ENCODE data around the gene PSMC3.

PSMC3 gene

DNA sequence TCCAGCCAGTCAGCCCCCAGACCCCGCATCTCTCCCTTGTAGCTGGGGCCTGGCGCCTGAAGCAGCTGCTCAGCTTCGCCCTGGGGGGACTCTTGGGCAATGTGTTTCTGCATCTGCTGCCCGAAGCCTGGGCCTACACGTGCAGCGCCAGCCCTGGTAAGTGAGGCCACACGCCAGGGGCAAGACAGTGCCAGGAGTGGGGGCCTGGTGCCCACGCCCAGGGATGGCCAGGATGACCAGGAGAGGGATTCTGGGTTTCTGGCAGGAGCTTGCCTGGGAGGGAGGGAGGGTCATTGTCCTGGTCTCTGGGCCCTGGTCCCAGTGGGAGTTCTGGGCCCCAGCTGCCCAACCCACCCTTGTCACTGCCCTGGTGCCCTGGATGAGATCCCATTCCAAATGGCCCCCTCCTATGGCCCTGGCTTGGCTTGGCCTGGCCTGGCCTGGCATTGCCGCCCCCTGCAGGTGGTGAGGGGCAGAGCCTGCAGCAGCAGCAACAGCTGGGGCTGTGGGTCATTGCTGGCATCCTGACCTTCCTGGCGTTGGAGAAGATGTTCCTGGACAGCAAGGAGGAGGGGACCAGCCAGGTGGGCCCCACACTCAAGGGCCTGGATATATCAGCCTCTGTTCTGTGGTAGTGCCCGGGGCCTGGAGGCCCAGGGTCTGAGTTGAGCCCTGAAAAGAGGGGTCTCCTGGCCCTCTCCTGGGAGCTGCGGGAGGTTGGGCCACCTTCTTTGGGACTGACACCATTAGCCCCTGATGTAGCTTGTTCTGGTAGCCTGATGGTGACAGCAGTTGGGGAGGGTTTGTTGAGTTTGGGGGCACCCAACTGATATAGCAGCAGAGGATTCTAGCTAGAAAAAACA, 14.1 kb downstream of the PSMC3 start:
- DNase-seq, result peak; percentile 70

DNA sequence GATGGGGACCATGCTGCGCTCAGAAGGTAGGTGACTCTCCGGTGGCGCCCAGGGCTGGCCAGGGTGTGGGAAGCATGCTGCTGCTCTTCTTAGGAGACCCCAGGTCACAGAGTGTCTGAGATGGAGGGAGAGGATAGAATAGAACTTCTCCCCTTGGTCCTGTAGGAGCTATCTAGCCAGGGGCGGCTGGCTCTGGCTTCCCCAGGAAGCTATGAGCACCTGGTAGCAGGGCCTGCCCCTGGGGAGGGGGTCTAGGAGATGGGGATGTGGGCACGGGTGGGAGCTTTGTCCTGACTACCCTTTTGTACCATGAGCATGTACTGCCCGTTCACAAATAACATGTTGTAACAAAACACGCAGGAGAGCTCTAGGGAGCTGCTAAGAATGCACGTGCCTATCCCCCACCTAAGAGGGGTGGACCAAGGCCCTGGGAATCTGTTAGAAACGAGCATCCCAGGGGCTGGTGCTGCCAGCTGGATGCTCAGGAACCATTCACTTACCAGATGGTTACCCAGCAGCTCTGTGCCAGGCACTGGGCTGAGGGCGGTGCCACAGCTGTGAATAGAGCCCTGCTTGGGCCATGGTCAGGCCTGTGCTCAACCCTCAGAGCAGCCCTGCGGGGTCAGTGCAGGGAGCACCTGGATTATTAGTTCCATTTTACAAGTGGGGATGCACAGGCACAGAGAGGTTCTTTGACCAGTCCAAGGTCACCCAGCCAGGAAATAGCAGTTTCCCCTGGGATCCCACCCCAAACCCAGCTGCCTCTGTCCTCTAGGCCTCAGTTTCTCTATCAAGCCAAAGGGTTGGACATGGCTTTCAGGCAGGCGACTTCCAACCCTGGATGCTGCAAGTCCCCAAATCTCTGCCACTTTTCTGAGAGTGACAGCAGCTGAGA, 15.6 kb downstream of the PSMC3 start:
- no peak for DNase-seq

DNA sequence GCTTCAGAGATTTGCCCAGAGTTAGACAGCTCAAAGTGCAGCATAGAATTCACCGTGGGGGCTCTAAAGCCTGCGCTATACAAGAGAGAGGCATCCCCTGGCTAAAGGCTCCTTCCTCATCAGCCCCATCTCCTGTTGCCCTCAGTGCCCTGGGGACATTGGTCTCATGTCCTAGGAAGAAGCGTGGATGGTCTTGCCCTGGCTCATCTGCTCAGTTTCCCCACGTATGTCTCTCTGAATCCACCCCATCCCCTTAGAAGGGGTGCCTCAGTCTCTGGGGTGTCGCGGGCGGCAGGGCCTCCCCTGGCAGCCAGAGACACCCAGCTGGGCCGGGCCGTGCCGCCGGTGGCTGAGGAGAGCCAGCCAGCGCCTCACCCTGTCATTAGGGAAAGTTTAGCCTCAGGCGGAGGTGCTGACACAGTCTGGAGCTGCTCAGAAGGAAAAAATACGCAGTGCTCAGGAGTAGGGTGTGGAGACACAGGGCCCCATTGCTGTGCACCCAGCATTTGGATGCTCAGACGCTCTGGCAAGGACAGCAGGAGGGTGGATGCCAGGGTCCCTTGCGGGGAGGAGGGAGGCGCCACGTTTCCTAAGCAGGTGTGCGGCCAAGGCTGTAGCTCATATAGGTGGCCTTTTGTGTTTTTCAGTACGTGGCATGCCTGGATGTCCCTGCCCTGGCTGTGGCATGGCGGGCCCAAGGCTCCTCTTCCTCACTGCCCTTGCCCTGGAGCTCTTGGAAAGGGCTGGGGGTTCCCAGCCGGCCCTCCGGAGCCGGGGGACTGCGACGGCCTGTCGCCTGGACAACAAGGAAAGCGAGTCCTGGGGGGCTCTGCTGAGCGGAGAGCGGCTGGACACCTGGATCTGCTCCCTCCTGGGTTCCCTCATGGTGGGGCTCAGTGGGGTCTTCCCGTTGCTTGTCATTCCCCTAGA, 16.5 kb downstream of the PSMC3 start:
- no peak for DNase-seq

DNA sequence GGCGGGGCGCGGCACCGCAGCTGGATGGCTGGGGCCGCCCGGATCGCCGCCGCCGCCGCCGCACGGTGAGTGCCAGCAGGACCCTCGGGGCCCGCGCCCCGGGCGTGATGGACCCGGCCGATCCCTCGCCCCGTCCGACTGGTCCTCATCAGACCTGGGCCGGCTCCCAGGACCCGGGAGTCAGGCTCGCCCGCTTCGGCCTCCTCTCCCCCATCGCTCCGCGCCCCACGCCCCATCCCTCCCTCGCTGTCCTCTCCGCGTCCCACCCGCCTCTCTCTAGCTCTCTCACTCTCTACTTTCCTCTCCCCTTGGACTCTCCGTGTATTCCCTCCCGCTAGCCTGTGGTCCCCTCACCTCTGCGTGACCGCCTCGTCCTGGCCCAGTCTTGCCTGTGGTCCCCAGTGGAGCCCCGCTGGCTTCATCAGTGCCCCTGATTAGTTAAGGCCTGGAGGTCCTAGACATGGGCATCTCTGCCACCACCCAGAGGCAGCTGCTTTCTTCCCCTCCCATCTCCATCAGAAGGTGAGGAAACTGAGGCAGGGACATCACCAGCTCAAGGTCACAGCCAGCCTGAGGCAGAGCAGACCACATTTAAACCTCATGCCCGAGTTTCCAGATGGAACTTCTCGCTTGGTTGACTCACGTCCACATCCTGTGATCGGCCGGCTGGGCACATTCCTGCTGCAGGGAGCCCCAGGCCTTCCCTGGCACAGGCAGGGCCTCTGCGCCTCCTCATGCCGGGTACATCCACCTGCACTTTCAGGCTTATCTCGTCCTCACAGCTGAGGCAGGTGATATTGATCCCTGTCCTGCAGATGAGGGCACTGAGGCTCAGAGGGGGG, 17.4 kb downstream of the PSMC3 start:
- DNase-seq, result no peak

DNA sequence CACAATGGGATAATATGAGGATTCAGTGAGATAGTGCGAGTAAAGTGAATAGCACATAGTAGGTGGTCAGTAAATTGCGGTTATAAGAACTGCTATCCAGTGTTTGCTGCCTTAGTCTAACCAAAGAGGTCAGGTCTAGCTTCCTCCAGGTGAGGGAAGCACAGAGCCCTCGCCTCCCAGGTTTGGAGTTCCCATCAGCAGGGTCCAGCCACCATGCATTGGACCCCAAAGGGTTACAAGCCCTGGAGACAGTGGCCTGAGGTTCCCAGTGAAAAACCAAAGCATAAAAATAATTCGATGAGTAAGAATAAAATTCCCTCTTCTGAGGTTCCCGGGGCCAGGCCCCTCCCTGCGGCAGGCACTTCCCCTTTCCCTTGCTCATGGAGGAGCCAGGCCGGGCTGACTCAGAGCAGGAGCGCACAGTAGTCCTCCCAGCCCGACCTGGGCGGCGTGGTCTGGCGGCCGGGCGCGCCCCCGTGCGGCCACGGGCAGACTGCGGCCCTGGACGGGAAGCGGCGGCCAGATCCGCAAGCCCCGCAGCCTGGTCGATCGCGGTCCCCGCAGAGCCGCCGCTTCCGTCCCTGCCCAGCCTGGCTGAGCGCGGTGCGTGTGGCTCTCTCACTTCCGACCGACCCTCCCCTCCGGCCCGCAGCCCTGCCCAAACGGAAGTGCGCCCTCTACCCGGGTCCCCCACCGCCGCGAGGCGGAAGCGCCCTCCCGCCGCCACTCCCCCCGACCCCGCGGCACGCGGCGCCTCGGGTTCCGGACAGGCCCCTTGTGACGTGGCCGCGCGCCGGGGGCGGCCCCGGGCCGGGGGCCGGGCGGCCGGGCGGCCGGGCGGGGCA, 18.3 kb downstream of the PSMC3 start, which contains the start of gene SLC39A13:
SLC39A13 (plus strand) TSS at position 845 of the 845 bp plus-strand sequence. CDS start 1,505 bp downstream, outside the sequence.
- peak; percentile 97 for DNase-seq

DNA sequence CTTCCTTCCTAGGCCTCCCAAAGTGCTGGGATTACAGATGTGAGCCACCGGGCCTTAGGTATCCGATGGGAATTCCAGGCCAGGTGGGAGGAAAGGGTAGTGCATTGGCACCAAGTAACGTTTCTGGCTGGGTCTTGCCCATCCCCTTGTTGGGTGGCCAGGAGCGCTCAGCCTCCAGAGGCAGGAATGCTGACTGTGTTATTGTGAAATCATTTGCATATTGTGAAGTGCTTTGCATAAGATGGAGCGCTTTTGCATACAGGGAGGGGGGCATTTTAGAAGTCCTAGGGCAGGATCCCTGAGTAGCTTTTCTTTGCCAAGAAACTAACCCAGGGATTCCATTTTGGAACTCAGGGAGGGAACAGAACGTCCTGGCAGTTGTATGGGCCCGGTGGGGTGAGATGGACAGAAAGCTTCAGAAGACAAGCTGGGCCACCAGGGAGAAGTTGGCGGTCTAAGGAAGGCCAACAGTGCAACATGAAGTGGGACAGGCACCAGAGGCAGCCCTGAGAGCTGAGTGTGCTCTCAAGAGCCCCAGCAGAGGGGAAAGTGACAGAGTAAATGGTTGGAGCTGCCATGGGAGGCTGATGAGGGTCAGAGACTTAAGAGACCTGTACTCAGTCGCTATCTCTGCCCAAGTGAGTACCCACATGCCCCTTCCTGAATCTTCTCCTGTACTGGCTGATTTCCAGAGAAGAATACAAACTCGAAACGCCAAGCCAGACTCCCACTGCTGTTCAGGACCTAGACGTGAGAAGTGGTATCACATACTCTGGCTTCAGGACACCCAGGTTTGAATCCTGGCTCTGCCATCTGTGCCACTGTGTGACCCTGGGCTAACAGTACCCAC, 19.1 kb downstream of the PSMC3 start:
- no peak for DNase-seq

DNA sequence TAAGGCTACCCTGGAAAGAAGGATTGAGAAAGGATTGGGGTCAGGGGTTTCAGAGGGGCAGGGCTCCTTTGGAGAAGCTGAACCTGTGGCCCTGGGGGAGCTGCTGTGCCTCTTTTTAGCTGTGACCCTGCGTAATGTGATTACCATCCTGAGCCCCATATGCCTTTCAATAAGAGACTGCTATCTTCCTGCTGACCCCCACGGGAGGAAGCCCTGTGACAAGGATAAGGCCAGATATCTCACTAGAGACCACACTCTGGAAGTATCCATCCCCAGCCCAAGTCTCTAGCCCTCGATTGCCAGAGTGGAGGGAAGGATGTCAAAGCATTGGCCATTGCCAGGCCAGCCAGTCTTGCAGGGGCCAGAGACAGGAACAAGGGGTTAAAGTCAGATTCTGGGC, 22.7 kb downstream of the PSMC3 start:
- DNase-seq, result no peak

DNA sequence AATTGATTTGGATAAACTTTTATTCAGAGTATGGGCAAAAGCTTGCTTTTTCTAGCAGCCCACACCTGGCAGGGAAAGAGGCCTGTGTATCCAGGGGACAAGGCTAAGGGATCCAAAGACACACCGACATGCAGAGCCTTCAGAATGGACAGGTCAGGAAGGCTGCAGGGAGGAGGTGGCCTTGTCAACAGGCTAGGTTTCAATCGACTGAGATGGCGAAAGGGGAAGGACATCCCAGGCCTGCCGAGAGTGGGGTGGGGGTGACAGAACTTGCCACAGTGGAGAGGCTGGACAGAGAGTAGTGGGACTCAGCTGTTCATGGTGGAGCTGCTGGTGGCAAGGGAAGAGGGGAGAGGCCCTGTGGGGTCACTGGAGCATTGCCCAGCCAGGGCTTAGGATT, 23.1 kb downstream of the PSMC3 start:
- DNase-seq, result no peak

DNA sequence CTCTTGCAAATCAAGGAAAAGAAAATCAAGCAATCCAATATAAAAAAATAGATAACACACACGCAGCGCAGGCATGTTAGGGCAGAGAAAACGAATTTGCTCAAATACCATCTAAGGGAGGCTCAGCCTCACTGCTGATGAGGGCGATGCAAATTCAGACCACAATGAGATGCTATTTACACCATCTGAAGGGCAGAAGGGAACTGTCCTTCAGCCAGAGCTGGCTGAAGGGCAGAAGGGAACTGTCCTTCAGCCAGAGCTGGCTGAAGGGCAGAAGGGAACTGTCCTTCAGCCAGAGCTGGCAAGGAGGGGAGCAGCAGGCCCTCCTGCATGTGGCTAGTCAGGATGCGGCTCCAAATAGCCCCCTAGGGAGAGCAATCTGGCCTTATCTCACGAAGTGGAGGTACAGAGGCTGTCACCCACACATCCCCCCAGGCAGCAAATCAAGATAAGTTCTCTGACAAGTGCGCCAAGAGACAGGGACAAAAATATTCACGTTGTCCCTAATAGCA, 25.4 kb downstream of the PSMC3 start:
- DNase-seq, result no peak

DNA sequence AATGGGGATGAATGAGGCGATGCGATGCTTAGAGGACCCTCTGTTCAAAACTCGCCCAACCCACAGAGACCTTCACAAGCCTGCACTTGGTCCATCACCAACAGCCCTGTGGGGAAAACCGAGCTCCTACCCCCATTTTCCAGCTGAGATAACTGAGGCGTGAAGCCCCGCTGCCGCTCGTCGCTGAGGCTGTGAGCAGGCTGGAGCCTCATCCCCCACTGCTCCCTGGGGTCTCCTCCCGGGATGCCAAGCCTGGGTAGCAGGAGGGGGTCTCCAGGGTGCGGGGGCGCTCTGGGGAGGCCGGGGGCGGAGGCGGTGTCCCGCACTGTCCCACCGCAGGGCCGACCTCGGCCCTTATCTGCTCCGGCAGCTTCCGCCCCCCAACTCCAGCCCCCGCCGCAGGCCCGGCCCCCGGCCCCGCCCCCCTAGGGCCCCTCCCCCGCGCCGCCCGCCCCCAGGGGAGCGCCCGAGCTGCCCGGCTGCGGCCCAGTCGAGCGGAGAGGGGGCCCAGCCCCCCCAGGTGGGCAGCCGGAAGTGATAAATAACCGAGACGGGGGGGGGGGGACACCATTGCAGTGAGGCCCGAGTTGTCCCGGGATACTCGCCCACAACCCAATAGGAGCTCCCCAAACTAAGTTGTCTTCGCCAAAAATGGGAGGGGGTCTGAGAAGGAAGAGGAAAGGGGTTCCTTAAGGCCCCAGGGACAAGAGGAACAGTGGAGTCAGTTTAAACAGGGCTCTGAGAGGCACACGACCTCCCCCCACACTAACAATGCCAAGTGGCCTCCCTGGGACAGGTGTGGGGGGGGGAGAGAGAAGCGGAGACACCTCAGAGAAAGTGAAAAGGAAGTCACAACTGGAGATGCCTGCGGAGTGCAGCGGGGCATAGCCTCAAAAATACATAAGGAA, 26.1 kb downstream of the PSMC3 start:
- DNase-seq, result no peak

DNA sequence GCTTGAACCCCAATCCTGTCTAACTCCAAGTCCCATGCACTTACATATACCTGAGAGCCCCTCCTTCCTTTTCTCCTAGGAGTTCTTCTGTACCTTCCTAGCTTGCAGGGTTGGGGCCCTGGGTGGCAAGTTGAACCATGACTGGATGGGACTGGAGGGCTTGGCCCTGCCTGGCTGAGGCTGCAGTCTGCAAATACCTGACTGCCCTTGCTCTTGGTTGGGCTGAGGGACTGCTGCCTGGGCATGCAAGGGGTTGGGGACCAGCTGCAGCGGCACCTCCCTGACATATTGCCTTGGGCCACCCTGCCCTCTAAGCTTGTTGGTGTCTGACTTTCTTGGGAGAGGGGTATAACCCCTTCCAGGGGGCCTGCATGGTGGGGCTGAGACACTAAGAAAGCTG, 27.7 kb downstream of the PSMC3 start:
- no peak for DNase-seq

DNA sequence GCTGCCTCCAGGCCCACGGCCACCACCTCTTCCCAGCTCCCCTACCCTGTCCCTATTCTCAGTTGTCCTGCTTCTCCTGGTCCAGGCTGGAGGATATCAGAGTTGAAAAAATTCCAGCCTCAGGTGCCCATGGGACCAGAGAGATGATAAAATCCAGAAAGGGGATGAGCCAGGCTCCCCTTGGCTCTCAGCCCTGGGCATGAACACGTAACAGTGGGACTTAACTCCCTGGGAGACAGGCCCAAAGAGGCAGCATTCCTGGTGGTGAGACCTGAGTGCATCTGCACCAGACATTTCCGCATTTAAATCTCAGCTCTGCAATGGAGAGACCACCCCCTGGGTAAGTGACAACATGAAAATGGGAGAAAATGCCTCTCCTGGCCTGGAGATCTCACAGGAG, 28.2 kb downstream of the PSMC3 start:
- no peak for DNase-seq

DNA sequence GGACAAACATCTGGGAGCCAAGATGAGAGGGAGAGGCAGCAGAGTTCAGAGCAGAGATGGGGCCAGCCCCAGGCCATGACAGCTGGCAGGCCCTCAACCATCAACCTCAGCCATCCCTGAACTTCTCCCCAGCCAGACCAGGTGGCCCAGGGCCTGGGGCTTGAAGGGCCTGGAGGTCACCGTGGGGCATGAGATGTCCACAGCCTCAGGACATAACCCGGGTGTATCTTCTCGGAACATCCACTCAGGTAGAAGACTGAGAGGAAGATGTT, 30.3 kb downstream of the PSMC3 start:
- no peak for DNase-seq

DNA sequence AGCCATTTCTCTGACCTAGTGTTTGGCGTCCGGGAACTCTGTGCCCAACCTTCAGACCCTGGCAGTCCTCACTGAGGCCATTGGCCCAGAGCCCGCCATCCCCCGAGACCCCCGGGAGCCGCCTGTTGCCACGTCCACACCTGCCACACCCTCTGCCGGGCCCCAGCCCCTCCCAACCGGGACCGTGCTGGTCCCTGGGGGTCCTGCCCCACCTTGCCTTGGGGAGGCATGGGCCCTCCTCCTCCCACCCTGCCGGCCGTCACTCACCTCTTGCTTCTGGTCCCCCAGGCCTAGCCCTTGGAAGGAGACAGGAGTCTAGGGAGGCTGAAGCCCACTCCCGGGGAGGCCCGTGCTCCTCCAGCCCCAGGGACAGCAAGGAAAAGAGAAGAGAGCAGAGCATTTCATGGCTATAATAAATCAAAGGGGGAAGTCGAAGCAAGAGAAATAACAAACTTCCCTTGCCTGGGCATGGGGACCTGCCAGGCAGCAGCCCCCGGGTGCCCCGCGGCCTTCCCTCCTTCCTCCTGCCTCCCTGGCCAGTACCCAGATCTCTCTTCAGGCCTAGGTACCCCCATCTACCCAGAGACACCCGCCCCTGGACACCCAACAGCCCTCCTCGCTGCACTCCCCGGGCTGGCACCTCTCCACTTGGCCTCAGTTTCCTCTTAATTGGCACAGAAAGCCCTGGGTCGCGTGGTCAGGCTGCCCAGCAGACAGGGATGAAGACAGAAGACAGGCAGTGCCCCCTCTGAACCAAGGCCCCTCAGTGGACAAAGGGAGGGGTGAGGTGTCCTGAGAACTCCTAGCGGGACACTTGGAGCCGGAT, 30.8 kb downstream of the PSMC3 start:
- DNase-seq, result no peak

DNA sequence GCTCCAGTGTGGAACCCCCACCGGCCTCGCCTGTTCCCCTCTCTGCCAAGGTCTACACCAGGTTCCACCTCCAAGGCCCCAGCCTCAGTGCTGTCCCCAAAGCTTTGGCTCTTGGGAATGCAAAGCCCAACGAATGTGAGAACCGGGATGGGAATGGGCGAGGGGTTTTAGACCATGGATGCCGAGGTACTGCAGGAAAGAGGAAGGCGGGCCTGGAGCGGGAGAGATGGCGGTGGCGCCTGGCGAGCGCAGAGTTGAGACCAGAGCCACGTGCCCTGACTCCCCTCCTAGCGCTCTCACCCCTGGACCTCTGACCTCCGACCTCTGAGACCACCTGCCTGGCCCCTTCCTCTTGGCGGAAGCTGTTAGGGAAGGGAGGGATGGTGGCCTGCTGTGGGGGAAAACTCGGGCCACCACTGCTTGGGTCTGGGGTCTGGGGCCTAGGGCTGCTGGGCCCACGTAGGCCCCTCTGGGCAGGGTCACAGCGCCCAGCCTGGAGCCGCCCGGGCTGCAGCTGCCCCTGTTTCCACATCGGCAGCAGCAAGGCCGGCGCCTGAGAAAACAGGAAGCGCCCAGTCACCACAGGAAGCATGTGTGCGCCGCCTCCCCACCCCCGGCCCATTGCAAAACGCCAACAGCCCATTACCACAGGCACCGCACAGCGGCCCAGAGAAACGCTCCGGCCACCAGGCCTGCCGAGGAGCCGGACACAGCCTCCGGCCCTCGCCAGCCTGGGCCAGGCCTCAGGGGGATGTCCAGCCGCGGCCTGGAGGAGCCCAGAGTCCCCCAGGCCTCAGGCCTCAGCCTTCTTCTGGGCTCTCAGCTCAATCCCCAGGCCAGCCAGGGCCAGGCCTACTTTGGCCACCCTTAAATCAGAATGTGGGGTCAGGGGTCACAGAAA, 31.7 kb downstream of the PSMC3 start:
- peak; percentile 71 for DNase-seq

DNA sequence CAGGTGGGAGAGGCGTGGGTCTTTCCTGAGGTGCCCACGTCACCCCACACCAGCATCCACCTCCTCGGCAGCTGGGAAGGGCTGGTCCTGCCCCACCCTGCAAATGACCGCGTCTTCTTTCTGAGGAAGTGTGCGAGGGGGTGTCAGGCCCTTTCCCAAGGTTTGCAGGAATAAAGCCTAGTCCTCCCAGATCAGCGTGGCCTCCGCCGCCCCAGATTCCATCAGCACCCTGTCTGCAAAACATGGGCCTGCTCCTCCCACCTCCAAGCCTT, 32.3 kb downstream of the PSMC3 start:
- no peak for DNase-seq
